HG03439 (cell line): Measurements from ENCODE around the gene EEA1.
"Not testable (repeated sequence)": the region's sequence is repeated elsewhere in the genome, so short reads cannot be mapped to it uniquely, and the experiment has no call there.

Source experiments
- ATAC-seq: cut with Tn5 transposase; IDR thresholded peaks from one replicate; pipeline ENCODE4 v1.9.1; 2021; ENCODE audit warnings: mild to moderate bottlenecking, moderate library complexity; ENCODE audit not compliant: unreplicated experiment

Gene EEA1

GRCh38 chr12:92756898-92757596 lies 172.0 kb downstream of the EEA1 start:
- no peak for ATAC-seq

DNA sequence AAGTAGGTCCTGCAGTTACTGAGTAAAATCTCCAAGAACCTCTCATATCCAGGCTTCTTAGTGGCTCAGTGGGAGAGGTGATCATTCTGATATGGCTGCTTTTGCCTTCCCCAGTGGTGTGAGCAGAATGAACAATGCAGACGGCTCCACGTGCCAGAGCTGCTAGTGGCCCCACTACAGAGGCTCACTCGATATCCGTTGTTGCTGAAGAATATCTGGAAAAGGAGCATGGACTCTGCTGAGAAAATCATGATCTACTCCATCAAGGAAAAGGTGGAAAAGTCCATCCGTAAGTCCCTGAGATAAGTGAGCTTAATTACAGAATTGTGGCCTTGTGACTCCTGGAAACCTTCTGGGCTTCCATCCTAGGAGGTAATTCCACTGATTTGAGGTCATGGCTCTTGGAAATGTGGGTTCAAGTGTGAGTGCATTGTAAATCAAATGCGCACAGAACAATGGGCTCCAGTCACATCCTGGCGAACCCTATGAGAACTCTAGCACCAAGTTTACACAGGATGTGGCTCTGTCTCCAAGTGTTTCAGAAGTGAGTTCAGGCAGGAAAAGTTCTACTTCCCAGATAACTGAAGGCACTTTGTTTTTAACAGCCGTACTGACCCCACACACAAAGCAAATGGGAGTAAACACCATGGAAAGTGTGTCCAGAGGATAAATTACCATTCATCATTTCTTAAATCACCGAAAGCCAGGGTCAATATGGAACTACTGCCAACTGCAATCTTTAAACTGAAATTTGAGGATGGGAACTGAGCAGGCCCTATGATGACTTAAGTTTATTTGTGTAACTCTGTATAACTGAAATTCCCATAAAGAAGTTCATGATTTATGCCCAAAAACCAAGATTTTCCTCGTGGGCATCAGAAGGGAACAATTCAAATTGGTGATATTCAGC lies 174.9 kb downstream of the EEA1 start:
- no peak for ATAC-seq

GRCh38 chr12:92749691-92750090 lies 179.4 kb downstream of the EEA1 start:
- not testable (repeated sequence) for ATAC-seq

DNA sequence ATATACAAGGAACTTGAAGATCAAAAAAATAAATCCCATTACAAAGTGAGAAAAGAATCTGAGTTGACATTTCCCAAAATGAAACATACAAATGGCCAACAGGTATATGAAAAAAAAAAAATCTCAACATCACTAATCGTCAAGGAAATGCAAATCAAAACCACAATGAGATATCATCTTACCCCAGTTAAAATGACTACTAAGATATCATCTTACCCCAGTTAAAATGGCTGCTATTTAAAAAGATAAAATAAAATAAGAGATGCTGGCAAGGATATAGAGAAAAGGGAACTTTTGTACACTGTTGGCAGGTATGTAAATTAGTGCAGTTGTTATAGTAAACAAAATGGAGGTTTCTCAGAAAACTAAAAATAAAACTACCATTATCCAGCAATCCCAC lies 181.9 kb downstream of the EEA1 start:
- ATAC-seq, result no peak

DNA sequence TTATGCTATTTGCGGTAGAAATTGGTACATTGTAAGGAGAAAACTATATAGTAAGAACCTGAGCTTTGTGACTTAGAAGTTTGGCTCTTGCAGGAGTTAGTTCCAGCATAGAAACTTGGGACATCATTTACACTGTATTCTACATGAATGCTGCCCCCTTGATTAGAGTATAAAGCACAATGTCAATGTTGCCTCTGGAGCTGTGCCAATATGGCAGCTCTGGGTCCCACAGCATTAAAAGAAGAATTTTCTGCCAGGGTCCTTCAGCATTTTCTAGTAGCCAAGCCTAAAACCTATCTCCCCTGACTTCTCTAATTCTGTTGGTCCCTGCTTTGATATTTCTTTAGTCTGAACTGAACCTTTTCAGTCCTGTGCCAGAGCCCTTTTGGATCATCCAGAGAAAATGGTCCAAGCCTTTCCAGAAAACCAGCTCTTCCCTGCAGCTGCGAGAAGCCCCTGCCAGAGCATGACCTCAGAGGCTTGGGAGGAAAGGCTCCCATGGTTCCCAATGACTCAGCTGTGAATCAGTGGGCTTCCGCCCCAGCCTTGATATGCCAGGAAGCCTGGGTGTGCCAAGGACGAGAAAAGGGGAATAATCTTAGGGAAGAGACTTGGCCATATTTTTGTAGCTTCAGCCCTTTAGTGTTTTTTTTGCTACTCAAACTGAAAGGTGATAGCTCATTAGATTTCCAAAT lies 183.1 kb downstream of the EEA1 start:
- ATAC-seq, result no peak

DNA sequence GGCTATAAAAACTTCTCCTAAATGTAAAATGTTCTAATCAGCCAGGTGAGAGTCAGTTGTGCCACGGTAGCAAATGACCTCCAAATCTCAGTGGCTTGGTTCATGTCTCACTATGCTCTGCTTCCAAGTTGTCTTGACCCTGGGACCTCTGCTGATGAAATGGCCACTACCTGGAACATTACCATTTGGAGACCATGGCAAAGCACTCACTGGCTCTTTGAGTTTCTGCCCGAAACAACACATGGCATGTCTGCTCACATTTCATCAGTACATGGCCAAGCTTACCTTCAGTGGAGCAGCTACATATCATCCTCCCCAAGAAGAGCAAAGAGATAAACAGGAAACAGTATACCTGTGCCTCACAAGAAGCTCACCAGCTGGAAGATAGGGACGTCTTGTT lies 186.1 kb downstream of the EEA1 start:
- no peak for ATAC-seq

DNA sequence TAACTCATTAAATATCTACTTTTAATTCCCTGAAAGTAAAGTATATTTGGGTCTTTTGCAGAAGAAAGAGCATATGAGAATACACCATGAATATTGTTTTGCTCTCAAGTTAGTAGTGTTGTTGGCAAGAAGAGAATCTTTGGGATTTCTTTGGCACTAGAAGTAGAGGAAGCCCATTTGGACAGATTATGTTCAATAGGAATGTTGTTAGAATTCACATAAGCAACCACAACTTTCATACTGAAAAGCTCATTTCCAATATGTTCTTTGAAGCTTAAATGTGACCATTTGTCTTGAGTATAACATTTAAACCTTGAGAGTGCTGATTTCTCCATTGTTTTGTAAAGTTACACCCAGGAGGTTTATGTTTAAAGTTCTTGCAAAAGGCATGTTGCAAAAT lies 188.7 kb downstream of the EEA1 start:
- ATAC-seq, result no peak

- ATAC-seq, result no peak
Measured at GRCh38 chr12:92739113-92739512, 190.0 kb downstream of the EEA1 start.

DNA sequence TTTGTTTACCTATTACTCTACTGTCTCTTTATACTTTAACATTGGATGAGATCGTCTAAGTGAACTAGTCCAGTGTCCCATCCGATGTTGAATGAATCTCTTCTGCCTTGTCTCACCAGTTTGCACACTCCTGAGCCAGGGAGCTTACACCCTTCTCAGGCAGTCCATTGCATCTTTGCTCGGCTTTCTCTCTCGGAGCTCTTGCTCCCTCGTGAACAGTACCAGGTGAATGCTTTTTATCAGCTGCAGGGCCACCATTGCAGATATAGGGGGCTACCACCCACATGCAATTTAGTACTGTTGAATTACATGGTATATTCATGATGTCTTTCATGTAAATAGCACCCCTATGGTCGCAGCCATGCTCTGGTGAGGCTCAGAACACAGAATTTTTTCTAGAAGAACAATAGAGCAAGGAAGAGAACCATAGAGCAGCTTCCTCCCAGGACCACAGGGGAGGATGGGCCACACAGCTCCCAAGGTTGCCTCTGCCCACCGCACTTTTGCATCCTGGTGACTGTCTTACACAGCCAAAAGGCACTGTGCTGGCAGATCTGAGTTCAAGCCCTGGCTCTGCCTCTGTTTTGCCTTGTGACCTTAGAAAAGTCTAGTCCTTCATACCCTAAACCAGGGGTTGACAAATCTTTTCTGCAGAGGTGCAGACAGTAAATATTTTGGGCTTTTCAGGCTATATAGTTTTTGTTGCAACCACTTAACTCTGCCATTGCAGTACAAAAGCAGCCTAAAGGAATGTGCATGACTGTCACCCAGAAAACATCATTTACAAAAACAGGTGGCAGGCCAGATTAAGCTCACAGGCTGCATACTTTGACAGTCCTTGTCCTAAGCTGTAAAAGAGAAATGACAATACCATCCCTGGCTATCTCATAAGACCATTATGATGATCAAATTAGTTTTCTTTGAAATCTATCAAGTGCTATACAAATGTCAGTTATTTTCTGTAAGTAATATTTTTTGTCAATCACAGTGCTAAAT lies 190.9 kb downstream of the EEA1 start:
- ATAC-seq, result no peak

DNA sequence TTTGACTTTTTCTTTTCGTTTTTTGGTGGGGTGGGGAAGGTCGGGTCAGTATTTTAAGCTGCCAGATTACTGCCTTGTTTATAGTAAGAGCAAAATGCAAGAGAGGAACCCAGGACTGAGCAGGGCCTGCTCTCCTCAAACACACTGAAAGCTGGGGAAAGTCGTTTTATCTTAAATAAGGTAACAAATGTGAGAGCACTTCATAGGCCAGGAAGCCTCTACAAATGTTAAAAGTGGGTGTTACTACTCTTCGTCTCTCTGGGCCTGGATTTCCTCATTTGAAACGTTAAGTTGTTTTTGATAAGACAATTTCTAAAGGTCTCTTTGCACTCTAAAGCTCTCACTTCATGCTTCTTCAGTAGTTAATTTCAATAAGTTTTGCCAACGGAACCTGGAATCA lies 192.5 kb downstream of the EEA1 start:
- no peak for ATAC-seq

DNA sequence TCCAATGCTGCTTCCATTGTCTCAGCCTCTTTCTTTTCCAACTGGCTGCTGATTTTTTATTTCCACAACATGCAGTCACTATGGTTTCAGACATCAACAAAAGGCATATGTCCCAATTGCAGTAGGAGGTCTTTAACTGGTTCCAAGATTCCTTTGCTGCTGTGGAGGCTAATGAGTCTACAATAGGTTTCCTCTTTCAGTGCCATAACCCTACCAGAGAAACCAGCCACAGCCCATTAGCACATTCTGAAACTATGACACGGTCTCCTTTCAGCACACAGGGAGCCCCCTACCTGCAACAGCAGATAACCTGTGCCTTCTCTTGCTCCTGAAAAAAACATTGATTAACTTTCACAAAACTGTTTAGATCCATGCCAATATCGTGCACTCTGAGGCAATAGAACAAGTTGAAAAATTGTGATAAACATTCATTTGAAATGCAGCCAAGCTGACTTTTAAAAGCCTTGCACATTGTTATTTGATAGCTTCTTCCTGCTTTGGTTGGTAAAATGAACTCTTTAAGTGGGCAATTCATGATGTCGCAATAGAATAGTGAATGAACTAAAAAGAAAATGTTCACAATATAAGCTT lies 193.9 kb downstream of the EEA1 start:
- ATAC-seq, result no peak

- no peak for ATAC-seq
Measured at GRCh38 chr12:92733661-92734060, 195.4 kb downstream of the EEA1 start.

GRCh38 chr12:92733181-92733580 lies 195.9 kb downstream of the EEA1 start:
- no peak for ATAC-seq

DNA sequence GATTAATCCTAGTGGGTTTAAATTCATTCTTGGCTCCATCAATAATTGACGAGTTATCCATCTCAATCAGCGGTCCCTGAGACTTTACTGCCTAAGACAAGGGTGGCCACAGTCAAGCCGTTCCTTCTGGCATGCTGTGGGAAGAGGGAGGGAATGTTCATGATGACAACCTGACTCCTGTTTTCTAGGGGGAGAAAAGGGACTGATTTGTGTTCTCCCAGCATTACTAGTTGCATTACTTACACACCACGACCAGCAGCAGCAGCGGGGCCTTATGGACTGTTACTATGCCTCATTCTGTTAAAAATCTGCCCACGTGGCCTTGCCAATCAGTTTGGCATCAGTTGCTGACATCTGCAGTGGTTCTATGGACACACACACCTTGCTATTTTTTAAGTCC lies 196.4 kb downstream of the EEA1 start:
- ATAC-seq, result no peak

GRCh38 chr12:92732216-92732615 lies 196.9 kb downstream of the EEA1 start:
- no peak for ATAC-seq

DNA sequence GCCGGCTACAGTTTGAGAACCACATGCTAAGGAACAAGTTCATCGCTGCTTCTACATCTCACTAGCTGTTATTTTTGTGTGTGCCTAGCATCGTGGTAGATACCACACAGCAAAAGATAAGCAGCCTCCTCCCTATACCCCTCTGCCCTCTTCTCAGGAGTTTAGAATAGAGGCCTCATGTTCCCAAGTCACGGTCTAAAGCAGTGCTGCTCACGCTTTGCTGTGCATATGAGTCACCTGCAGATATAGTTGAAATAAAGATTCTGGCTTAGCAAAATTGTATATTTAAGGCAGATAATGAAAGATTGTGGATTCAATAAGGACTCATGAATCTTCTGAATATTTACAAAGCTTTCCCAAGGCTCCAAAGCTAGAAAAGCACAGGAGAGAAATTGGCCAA lies 198.3 kb downstream of the EEA1 start:
- no peak for ATAC-seq

- ATAC-seq, result no peak
Measured at GRCh38 chr12:92729773-92730305, 199.3 kb downstream of the EEA1 start.

DNA sequence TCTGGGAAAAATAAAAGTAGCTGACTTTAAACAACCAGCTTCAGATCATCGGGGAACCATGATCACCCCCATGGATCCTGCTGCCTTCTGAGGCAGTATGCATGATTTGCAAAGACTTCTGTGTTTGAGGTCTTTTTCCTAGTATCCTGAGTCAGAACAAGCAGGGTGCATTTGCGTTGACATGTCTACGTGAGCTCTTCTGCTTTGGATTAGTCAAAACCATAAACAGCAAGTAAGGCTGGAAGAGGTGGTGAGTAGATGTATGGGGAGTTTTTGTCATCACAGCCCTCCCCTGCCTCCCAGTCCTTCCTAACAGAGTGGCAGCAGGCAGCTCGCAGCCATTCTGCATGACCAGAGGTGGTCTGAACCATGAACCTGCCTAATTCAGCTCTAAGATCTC lies 202.2 kb downstream of the EEA1 start:
- ATAC-seq, result no peak

DNA sequence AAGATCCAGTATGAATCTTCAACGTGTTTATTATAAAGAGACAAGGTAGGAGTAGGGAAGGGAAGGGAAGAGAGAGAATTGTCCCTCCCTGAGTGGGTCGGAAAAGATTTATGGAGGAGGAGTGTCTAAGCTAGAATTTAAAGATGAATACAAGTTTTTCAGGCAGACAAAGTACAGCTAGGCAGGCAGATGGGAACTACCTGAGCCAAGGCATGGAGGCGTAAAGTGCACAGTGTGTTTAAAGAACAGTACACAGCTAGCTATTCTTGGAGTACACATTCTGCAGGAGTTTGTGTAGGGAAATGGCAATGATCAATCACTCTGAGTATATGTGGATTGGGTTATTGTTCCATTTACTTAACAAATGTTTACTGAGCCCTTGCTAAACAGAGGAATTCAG lies 206.2 kb downstream of the EEA1 start:
- ATAC-seq, result no peak

- ATAC-seq, result no peak
Measured at GRCh38 chr12:92721656-92722055, 207.4 kb downstream of the EEA1 start.
